Trophoblast cell (in vitro differentiated cells and primary cell): Measurements from ENCODE around the gene NFATC2.

Experiments used
- DNase-seq, 2 donors: peaks; one replicate each; pipeline ENCODE4 v3.0.0-alpha.2; 2016
- H2AFZ ChIP-seq: 2 replicates; pipeline ENCODE4 v1.6.1; 2013; ENCODE audit warnings: low read length, moderate library complexity, mild to moderate bottlenecking; ENCODE audit not compliant: insufficient read depth, poor library complexity
- H2AK5ac ChIP-seq: 2 replicates; pipeline ENCODE4 v1.6.1; 2013; ENCODE audit warnings: mild to moderate bottlenecking, low read length
- H2BK120ac ChIP-seq: 2 replicates; pipeline ENCODE4 v1.6.1; 2013; ENCODE audit warnings: low read length, mild to moderate bottlenecking, moderate library complexity; ENCODE audit not compliant: insufficient read depth, poor library complexity
- H2BK12ac ChIP-seq: 2 replicates; pipeline ENCODE4 v1.6.1; 2013; ENCODE audit warnings: mild to moderate bottlenecking, low read length, moderate library complexity
- H2BK5ac ChIP-seq: 2 replicates; pipeline ENCODE4 v1.6.1; 2013; ENCODE audit warnings: low read length, low read depth, moderate library complexity, mild to moderate bottlenecking; ENCODE audit not compliant: poor library complexity
- H3K14ac ChIP-seq: 2 replicates; pipeline ENCODE4 v1.6.1; 2013; ENCODE audit warnings: mild to moderate bottlenecking, low read length
- H3K18ac ChIP-seq: 2 replicates; pipeline ENCODE4 v1.6.1; 2013; ENCODE audit warnings: mild to moderate bottlenecking, low read length
- H3K23ac ChIP-seq: 2 replicates; pipeline ENCODE4 v1.6.1; 2013; ENCODE audit warnings: low read length
- H3K27ac ChIP-seq: 2 replicates; pipeline ENCODE4 v1.5.1; 2013; ENCODE audit warnings: low read depth, mild to moderate bottlenecking, inconsistent platforms, low read length, moderate library complexity
- H3K27me3 ChIP-seq: 2 replicates; pipeline ENCODE4 v1.6.1; 2013; ENCODE audit warnings: inconsistent platforms, mild to moderate bottlenecking, low read length, moderate library complexity; ENCODE audit not compliant: insufficient read depth
- H3K36me3 ChIP-seq, 2 experiments: 1 replicate in 1 of 2; 2 replicates in 1 of 2; pipeline ENCODE4 v1.6.1; 2013; ENCODE audit warnings: low read length in 2 of 2, mild to moderate bottlenecking in 2 of 2, moderate library complexity in 1 of 2; ENCODE audit not compliant: insufficient read depth in 2 of 2, control insufficient read depth in 1 of 2
- H3K4ac ChIP-seq: 2 replicates; pipeline ENCODE4 v1.6.1; 2013; ENCODE audit warnings: low read depth, mild to moderate bottlenecking, low read length, moderate library complexity
- H3K4me1 ChIP-seq, 2 experiments: 1 replicate in 1 of 2; 2 replicates in 1 of 2; pipeline ENCODE4 v1.6.1; 2013; ENCODE audit warnings: low read length in 2 of 2, mild to moderate bottlenecking in 2 of 2, moderate library complexity in 1 of 2; ENCODE audit not compliant: insufficient read depth in 2 of 2, control insufficient read depth in 1 of 2
- H3K4me2 ChIP-seq: 2 replicates; pipeline ENCODE4 v1.6.1; 2013; ENCODE audit warnings: inconsistent platforms, mild to moderate bottlenecking, low read length, moderate library complexity
- H3K4me3 ChIP-seq: 2 replicates; pipeline ENCODE4 v1.5.1; 2013; ENCODE audit warnings: mild to moderate bottlenecking, low read depth, low read length, inconsistent platforms
- H3K79me1 ChIP-seq: one replicate; pipeline ENCODE4 v1.6.1; 2013; ENCODE audit warnings: low read length
- H3K79me2 ChIP-seq: 2 replicates; pipeline ENCODE4 v1.6.1; 2013; ENCODE audit warnings: low read length, mild to moderate bottlenecking; ENCODE audit not compliant: control insufficient read depth, insufficient read depth, poor library complexity
- H3K9ac ChIP-seq: 2 replicates; pipeline ENCODE4 v1.6.1; 2013; ENCODE audit warnings: mild to moderate bottlenecking, low read length
- H3K9me3 ChIP-seq: 2 replicates; pipeline ENCODE4 v1.6.1; 2013; ENCODE audit warnings: low read depth, mild to moderate bottlenecking, control low read depth, inconsistent platforms, low read length; ENCODE audit not compliant: insufficient read depth
- H4K12ac ChIP-seq: 2 replicates; pipeline ENCODE4 v1.6.1; 2013; ENCODE audit warnings: low read depth, mild to moderate bottlenecking, low read length, moderate library complexity
- H4K8ac ChIP-seq: 2 replicates; pipeline ENCODE4 v1.6.1; 2013; ENCODE audit warnings: low read depth, mild to moderate bottlenecking, low read length, moderate library complexity
- H4K91ac ChIP-seq: one replicate; pipeline ENCODE4 v1.6.1; 2013; ENCODE audit warnings: low read depth, mild to moderate bottlenecking, low read length, moderate library complexity
- WGBS: extraction: QIAGEN DNeasy Blood & Tissue Kit; methylation state at CpG from one replicate; pipeline ENCODE4 v1.1.7; 2013; ENCODE audit warnings: missing lambda C conversion rate; ENCODE audit not compliant: insufficient read length, insufficient coverage; ENCODE audit errors: extremely low coverage; 5-methylcytosine and 5-hydroxymethylcytosine counted together

Gene NFATC2

DNA sequence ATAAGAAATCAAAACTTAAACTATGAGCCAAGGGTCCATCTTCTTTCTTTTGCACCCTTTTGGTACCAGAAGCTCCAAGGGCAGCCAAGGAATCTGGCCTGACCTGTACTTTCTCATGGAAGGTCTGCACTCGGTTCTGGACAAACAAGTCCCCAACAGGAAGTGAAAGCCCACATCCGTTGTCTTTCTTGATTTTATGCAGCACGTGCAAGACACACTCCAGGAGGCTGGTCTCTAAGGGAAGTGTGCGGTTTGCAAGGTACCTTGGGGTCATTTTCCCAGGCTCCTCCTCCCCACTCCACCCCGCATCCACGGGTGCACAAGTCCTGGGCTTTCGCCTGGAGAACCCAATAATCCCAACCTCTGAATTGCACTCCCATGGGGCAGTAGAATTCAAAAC is 101.9 kb downstream of the NFATC2 start:
- Histone ChIP-seq H2AFZ (no peak overlapping the region), H4K12ac (no peak overlapping the region), H3K36me3 (peaks cover 2 to 5% of the 10 kb centered on the region in 2 experiments), H3K27me3 (no peaks in the 10 kb centered on the region), H2AK5ac (no peak overlapping the region), H4K8ac (no peak overlapping the region), H3K27ac (no peak overlapping the region), H3K23ac (no peak overlapping the region), H3K18ac (no peak overlapping the region), H3K79me1 (peaks cover 43% of the 10 kb centered on the region), H3K9ac (no peak overlapping the region), H3K9me3 (no peaks in the 10 kb centered on the region), H4K91ac (peak overlapping the region; percentile 63), H3K14ac (no peak overlapping the region), H3K79me2 (peaks cover 4% of the 10 kb centered on the region), H3K4me3 (no peak overlapping the region), H3K4ac (no peak overlapping the region), H3K4me1 (peaks cover 17 to 20% of the 10 kb centered on the region in 2 experiments), H2BK12ac (peak overlapping the region; percentile 12), H2BK5ac (peak overlapping the region; percentile 21), H2BK120ac (no peak overlapping the region), H3K4me2 (no peak overlapping the region)
- no peak for DNase-seq
- WGBS, result no CpG with 5 or more reads among the region's 7 CpGs

DNA sequence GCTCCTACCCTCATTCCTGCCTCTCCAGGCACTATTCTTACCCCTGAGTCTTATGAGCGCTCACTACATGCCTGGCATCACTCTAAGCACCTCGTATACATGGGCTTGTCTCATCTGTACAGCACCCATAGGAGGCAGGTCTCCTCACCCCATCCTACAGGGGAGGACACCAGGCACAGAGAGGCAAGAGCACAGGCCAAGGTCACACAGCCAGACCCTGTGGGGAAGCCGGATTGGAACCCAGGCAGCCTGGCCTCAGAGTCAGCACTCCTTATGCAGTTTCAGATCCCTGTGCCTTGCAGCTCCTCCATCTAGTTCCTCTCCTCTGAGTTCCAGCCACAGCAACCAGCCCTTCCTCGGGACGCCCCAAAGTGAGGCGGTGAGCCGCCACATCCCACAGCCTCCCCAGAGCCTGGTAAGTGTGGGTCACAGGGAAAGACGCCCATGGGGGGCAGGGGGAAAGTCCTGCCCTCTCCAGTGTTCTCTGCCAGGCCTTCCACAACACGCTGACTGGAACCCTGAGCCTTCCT is 103.3 kb downstream of the NFATC2 start:
- Histone ChIP-seq H2BK5ac (peak overlapping the region; percentile 36), H3K4me1 (peaks cover 7 to 14% of the 10 kb centered on the region in 2 experiments)
- no CpG with 5 or more reads among the region's 9 CpGs for WGBS

GRCh38 chr20:51438136-51438535 is 104.4 kb downstream of the NFATC2 start:
- H2BK12ac ChIP-seq, result peak overlapping the region; percentile 96

More for the DNA sequence above, 103.3 kb downstream of the NFATC2 start:
- Histone ChIP-seq H2BK12ac (peak overlapping the region; percentile 90), H3K23ac (no peak overlapping the region), H3K27me3 (no peaks in the 10 kb centered on the region), H3K79me1 (peaks cover 37% of the 10 kb centered on the region), H4K91ac (peak overlapping the region; percentile 91), H2AFZ (no peak overlapping the region), H3K14ac (peak overlapping the region; percentile 85), H3K9me3 (no peaks in the 10 kb centered on the region), H3K4me2 (no peak overlapping the region), H4K12ac (no peak overlapping the region), H3K18ac (peak overlapping the region; percentile 74), H3K9ac (no peak overlapping the region), H3K79me2 (no peaks in the 10 kb centered on the region), H2BK120ac (peak overlapping the region; percentile 82), H3K4me3 (no peak overlapping the region), H3K4ac (peak overlapping the region; percentile 13), H3K36me3 (peaks cover 2 to 7% of the 10 kb centered on the region in 2 experiments), H3K27ac (no peak overlapping the region), H4K8ac (no peak overlapping the region), H2AK5ac (peak overlapping the region; percentile 28)
- DNase-seq, result no peak

DNA sequence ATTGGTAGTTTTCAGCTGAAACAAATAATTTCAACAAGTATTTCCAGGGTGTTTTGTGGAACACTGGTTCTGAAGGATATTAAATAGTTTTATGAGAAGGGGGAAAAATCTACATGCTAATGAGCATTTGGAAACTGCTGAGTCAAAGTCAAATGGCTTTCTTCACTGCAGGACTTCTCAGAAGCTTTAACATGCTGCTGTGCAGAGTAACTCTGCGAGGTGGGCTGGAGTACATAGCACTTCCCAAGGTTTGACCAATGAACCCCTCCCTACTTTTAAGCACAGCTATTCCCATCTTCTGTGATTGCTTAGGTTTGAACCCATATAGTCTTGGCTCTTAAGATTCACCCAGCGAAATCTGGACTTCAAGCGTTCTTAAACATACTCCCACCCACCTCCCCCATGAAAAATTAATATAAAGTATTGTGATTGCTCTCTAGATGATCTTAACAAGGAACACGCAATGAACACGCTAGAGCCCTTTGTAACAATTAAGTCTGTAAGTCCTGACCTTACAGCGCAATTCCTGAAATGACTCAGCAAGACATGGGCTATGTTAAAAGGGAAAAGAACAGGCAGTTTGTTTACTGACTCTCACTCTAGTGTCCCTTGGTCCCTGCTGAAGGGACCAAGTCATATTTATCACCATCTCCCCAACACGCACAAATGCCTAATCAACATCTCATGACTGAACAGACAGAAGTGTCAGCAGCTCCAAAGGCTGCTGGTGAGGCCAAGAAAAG is 105.2 kb downstream of the NFATC2 start:
- Histone ChIP-seq H3K18ac (peak overlapping the region; percentile 72), H4K12ac (no peak overlapping the region), H4K8ac (peak overlapping the region; percentile 54), H3K27me3 (no peaks in the 10 kb centered on the region), H3K4ac (peak overlapping the region; percentile 61), H3K79me2 (peaks cover 2% of the 10 kb centered on the region), H2BK120ac (peak overlapping the region; percentile 83), H3K4me3 (no peak overlapping the region), H3K9me3 (no peaks in the 10 kb centered on the region), H3K9ac (no peak overlapping the region), H2AFZ (no peak overlapping the region), H3K4me1 (peaks cover 13 to 30% of the 10 kb centered on the region in 2 experiments), H3K4me2 (no peak overlapping the region), H3K27ac (no peak overlapping the region), H3K36me3 (peaks cover 5 to 15% of the 10 kb centered on the region in 2 experiments), H3K79me1 (peaks cover 45% of the 10 kb centered on the region), H2BK5ac (peak overlapping the region; percentile 53), H2BK12ac (peak overlapping the region; percentile 96), H3K23ac (no peak overlapping the region), H4K91ac (peak overlapping the region; percentile 94), H2AK5ac (peak overlapping the region; percentile 8), H3K14ac (peak overlapping the region; percentile 65)
- no CpG with 5 or more reads among the region's 7 CpGs for WGBS
- no peak for DNase-seq

More at GRCh38 chr20:51438136-51438535, 104.4 kb downstream of the NFATC2 start:
- H3K14ac ChIP-seq, result peak overlapping the region; percentile 8
- peaks cover 43% of the 10 kb centered on the region for H3K79me1 ChIP-seq
- H3K27ac ChIP-seq, result no peak overlapping the region
- H2BK120ac ChIP-seq, result peak overlapping the region; percentile 39
- H3K4me3 ChIP-seq, result no peak overlapping the region
- no peak overlapping the region for H3K4me2 ChIP-seq
- no peak overlapping the region for H2BK5ac ChIP-seq
- H3K36me3 ChIP-seq, result peaks cover 2 to 11% of the 10 kb centered on the region in 2 experiments
- peak overlapping the region; percentile 8 for H2AK5ac ChIP-seq
- no peaks in the 10 kb centered on the region for H3K9me3 ChIP-seq
- H4K91ac ChIP-seq, result peak overlapping the region; percentile 94
- H3K4ac ChIP-seq, result no peak overlapping the region
- no peaks in the 10 kb centered on the region for H3K27me3 ChIP-seq
- no CpG with 5 or more reads among the region's 2 CpGs for WGBS
- no peaks in the 10 kb centered on the region for H3K79me2 ChIP-seq
- no peak for DNase-seq
- no peak overlapping the region for H3K23ac ChIP-seq
- H2AFZ ChIP-seq, result no peak overlapping the region
- H4K12ac ChIP-seq, result no peak overlapping the region
- peak overlapping the region; percentile 54 for H4K8ac ChIP-seq
- peaks cover 8 to 23% of the 10 kb centered on the region in 2 experiments for H3K4me1 ChIP-seq
- H3K18ac ChIP-seq, result peak overlapping the region; percentile 72
- no peak overlapping the region for H3K9ac ChIP-seq
